ENCODE data around the gene ZFP62.

- TF ChIP-seq EZH2 (IDR thresholded peaks at IDR 0.05; ENCODE audit: insufficient read depth, low read length), result no peak
- TF ChIP-seq CTCF (IDR thresholded peaks at IDR 0.05; ENCODE audit: insufficient read depth, low read depth, low read length), result no peak
These were observed 61.9 kb downstream of the ZFP62 start for GRCh38 chr5:180799194-180799593.

All from astrocyte (in vitro differentiated cells and primary cell).